Ovary (tissue), 9 donors: Measurements from ENCODE around the gene SLC35A3. TPM values are rescaled to one million over a fixed set of nuclear protein-coding genes. Genes with fewer than 3 reads are reported as not detected.

Experiments used
- DNase-seq, 5 donors: peaks; one replicate each; pipeline ENCODE4 v3.0.0-alpha.2; 2019 to 2020
- H3K27ac ChIP-seq, 2 donors: fragments of 200-600 bp; one replicate each; pipeline versions ENCODE4 v1.5.1 to v1.8.0; 2019 to 2022
- H3K27me3 ChIP-seq: fragments of 200-600 bp; one replicate; pipeline ENCODE4 v1.8.0; 2022
- H3K36me3 ChIP-seq: fragments of 200-600 bp; sonication (generic); one replicate; pipeline ENCODE4 v1.5.1; 2019
- H3K4me1 ChIP-seq: one replicate; pipeline ENCODE4 v1.8.1; 2013; ENCODE audit warnings: mild to moderate bottlenecking, moderate library complexity; ENCODE audit not compliant: insufficient read depth
- H3K4me3 ChIP-seq: fragments of 200-600 bp; sonication (generic); one replicate; pipeline ENCODE4 v1.5.1; 2017
- H3K9me3 ChIP-seq, 2 donors: fragments of 200-600 bp in 1 of 2; sonication (generic) in 1 of 2; one replicate each; pipeline versions ENCODE4 v1.5.1 to v1.8.1; 2013 to 2019; ENCODE audit warnings: mild to moderate bottlenecking in 1 of 2, moderate library complexity in 1 of 2
- EP300 ChIP-seq: sonication (generic); formaldehyde crosslinking; IDR thresholded peaks from one replicate; pipeline ENCODE4 v1.6.1; 2017; ENCODE audit warnings: antibody characterized with exemption
- POLR2A ChIP-seq: fragments of 450-650 bp; IDR thresholded peaks from one replicate; pipeline ENCODE4 v1.6.1; 2017; ENCODE audit warnings: antibody characterized with exemption, mild to moderate bottlenecking, moderate library complexity
- whole genome bisulfite sequencing, 3 donors: extraction: QIAGEN DNeasy Blood & Tissue Kit in 1 of 3; methylation state at CpG; one replicate each; pipeline versions ENCODE4 v1.1.5 to v1.1.7; 2013 to 2017; 5-methylcytosine and 5-hydroxymethylcytosine counted together
- intact Hi-C, 4 donors: fragments of 100-400 bp; cut with DNase I; formaldehyde crosslinking; loops; one replicate each; pipeline versions ENCODE4 v1.11.0 to v1.15.1; 2022 to 2023
- polyA plus RNA-seq, 2 donors: library from polyadenylated mRNA; stranded (reverse); fragments of 200-250 nt in 1 of 2; fragments of 350-450 nt in 1 of 2; fragmentation: Illumina TruSeq in 1 of 2; extraction: RNeasy Lipid Tissue Mini Kit (QIAGEN cat#74804) in 1 of 2; gene quantifications; one replicate each; pipeline ENCODE4 v1.2.3, GENCODE V29; 2013 to 2014
- total RNA-seq, 7 donors: library from RNA; depleted of rRNA in 2 of 7; stranded (reverse); fragments of >200 nt in 2 of 7; fragmentation: NEBNext Ultra II Directional in 3 of 7; extraction: Animal tissue kit (Norgen Biotek cat#: 25700) in 3 of 7; gene quantifications; one replicate each; pipeline versions ENCODE4 v1.1.0 to v1.2.4, GENCODE V29; 2016 to 2023
- TF ChIP-seq, protein P1 (sequence below), 3 donors: fragments of 450-650 bp in 2 of 3; fragments of 200-600 bp in 1 of 3; IDR thresholded peaks; one replicate each; pipeline versions ENCODE4 v1.5.1 to v1.8.0; 2016 to 2022; ENCODE audit warnings: antibody characterized with exemption in 3 of 3, mild to moderate bottlenecking in 1 of 3
- donor health status: DM: no; HTN: no; CAD: no; lungs with moderate emphysema.
- donor health status: DM: no; HTN: no; CAD: no.
- donor health status: Bipolar disorder and iron deficiency.
- donor health status: DM: yes; HTN: yes; CAD: no.
- donor health status: DM: no; HTN: no; CAD: no.
- donor health status: DM: yes; HTN: yes; CAD: no.

Gene SLC35A3
- total and polyA plus RNA-seq, 9 donors = 7.7 to 22.8 (median 14.3) TPM

DNA sequence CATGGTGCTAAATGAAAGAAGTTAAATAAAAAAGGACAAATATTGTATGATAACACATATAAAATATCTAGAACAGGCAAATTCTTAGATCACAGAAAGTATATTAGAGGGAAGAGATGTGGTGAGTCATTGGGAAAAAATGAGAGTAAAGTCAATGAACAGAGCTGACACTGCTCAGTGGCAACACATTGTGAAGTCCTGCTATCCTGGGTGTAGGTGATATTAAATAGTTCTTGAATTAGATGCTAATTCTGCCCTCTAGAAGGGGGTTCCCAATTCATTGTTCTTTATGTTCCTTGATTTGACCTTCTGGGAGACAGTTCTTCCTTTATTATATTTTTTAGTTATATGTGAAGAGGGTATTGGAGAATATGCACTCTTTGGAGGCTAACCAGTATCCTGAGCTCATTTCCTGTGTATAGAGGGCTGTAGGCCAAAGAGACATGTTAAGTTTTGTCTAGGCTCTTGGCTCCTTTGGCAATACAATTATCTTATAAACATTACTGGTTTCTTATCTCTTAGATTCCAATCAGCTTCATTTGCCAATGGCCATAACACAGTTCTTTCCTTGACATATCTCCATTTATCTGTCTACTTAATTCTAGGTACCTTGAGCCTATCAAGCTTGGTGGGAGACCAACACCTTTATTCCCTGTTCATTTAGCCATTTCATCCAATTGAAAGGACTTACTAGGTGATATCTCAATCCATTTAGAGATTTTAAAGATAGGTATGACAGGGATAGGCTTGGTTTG is 6.6 kb upstream of the SLC35A3 start:
- no peaks in the 10 kb centered on the region for H3K9me3 ChIP-seq
- TF ChIP-seq POLR2A (no peak), EP300 (no peak)
- TF ChIP-seq, protein P1, sequence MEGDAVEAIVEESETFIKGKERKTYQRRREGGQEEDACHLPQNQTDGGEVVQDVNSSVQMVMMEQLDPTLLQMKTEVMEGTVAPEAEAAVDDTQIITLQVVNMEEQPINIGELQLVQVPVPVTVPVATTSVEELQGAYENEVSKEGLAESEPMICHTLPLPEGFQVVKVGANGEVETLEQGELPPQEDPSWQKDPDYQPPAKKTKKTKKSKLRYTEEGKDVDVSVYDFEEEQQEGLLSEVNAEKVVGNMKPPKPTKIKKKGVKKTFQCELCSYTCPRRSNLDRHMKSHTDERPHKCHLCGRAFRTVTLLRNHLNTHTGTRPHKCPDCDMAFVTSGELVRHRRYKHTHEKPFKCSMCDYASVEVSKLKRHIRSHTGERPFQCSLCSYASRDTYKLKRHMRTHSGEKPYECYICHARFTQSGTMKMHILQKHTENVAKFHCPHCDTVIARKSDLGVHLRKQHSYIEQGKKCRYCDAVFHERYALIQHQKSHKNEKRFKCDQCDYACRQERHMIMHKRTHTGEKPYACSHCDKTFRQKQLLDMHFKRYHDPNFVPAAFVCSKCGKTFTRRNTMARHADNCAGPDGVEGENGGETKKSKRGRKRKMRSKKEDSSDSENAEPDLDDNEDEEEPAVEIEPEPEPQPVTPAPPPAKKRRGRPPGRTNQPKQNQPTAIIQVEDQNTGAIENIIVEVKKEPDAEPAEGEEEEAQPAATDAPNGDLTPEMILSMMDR (IDR thresholded peaks at IDR 0.05) = no peak
- H3K4me1 ChIP-seq = no peaks in the 10 kb centered on the region
- no peaks in the 10 kb centered on the region for H3K27me3 ChIP-seq
- intact Hi-C loops = no loop called here
- H3K36me3 ChIP-seq = no peaks in the 10 kb centered on the region
- H3K4me3 ChIP-seq = no peak overlapping the region
- DNase-seq = no peak
- H3K27ac ChIP-seq = no peak overlapping the region

DNA sequence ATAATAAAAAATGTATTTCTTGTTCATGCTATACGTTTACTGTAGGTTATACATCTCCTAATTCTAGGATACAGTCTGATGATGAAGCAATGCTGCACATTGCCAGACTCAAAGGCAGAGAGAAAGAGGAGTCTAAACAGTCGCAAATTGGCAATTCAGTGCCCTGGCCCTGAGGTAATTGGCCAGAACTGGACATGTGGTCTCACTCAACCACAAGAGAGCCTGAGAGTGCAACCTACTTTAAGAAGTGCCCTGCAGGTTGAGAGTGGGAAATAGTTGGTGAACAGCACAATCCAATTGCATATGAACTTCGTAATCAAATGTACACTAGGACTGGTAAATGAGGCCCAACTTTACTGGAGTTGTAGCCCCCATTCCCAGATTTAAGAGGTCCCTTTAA is 5.0 kb upstream of the SLC35A3 start:
- H3K27me3 ChIP-seq = no peaks in the 10 kb centered on the region
- 72 to 81% (median 77%) methylated on average over 3 of the region's 3 CpGs for WGBS, 3 donors
- H3K4me1 ChIP-seq = no peaks in the 10 kb centered on the region
- no peak overlapping the region for H3K27ac ChIP-seq
- no peaks in the 10 kb centered on the region for H3K9me3 ChIP-seq
- DNase-seq = no peak
- TF ChIP-seq, protein P1 (IDR thresholded peaks at IDR 0.05) = no peak
- TF ChIP-seq POLR2A (no peak), EP300 (no peak)
- no peaks in the 10 kb centered on the region for H3K36me3 ChIP-seq
- H3K4me3 ChIP-seq = no peak overlapping the region
- intact Hi-C loops = no loop called here

DNA sequence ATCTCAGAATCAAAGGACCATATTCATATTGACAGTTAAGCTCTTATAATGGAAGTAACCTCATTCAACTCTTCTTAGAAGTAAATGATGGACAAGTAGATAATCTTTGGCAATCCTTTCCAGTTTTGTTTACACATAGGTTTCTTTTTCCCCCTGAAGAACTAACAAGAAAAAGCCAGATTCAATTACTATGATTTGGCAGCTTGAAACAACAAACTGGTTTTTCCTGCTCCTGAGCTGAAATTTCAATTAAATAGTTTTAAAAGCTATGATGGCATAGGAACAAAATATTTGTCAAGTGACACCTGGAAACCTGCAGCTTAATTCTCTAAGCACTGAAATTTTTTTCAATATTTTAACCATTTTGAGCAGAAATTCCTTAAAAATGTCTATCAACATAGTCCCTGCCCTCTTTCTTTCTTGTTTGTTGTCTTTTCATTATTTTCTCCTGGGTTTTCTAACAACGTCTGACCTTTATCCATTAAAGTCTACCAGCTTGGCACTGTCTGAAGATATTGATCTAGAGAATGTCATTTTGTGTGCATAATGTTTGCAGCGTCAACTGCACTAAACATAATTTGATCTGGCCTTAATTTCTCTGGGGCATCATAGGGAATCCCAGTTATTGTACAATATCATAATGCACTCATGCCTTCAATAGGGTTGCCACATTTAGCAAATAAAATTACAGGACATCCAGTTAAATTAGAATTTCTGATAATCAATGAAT is 4.0 kb upstream of the SLC35A3 start:
- 78 to 82% (median 79%) methylated on average over 2 of the region's 2 CpGs for WGBS, 3 donors
- intact Hi-C loops = no loop called here
- Histone ChIP-seq H3K4me3 (no peak overlapping the region), H3K9me3 (no peaks in the 10 kb centered on the region), H3K36me3 (no peaks in the 10 kb centered on the region), H3K27ac (no peak overlapping the region), H3K27me3 (no peaks in the 10 kb centered on the region), H3K4me1 (no peaks in the 10 kb centered on the region)
- DNase-seq = no peak
- TF ChIP-seq POLR2A = no peak
- TF ChIP-seq, protein P1 (IDR thresholded peaks at IDR 0.05) = no peak

DNA sequence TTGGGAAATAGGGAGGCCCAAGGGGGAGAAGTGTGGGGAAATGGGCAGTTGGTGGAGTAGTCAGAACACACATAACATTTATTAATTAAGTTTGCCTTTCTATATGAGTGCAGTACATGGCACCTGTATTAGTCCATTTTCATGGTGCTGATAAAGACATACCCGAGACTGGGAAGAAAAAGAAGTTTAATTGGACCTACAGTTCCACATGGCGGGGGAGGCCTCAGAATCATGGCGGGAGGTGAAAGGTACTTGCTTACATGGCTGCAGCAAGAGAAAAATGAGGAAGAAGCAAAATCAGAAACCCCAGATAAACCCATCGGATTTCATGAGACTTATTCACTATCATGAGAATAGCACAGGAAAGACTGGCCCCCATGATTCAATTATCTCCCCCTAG is 1.6 kb upstream of the SLC35A3 start:
- no peak for DNase-seq
- Histone ChIP-seq H3K9me3 (no peaks in the 10 kb centered on the region), H3K4me1 (no peaks in the 10 kb centered on the region), H3K27ac (no peak overlapping the region), H3K36me3 (no peaks in the 10 kb centered on the region), H3K27me3 (no peaks in the 10 kb centered on the region), H3K4me3 (no peak overlapping the region)
- WGBS, 3 donors = 92 to 97% (median 94%) methylated on average over 4 of the region's 4 CpGs
- TF ChIP-seq EP300 (no peak), POLR2A (no peak)
- TF ChIP-seq, protein P1 (IDR thresholded peaks at IDR 0.05) = no peak
- intact Hi-C loops = no loop called here
